ENCODE results near the gene UROC1.

The UROC1 gene

GRCh38 chr3:126494970-126495230 lies 22.7 kb downstream of the UROC1 start:
- DNase-seq (ENCODE audit: low read depth), result no peak

DNA sequence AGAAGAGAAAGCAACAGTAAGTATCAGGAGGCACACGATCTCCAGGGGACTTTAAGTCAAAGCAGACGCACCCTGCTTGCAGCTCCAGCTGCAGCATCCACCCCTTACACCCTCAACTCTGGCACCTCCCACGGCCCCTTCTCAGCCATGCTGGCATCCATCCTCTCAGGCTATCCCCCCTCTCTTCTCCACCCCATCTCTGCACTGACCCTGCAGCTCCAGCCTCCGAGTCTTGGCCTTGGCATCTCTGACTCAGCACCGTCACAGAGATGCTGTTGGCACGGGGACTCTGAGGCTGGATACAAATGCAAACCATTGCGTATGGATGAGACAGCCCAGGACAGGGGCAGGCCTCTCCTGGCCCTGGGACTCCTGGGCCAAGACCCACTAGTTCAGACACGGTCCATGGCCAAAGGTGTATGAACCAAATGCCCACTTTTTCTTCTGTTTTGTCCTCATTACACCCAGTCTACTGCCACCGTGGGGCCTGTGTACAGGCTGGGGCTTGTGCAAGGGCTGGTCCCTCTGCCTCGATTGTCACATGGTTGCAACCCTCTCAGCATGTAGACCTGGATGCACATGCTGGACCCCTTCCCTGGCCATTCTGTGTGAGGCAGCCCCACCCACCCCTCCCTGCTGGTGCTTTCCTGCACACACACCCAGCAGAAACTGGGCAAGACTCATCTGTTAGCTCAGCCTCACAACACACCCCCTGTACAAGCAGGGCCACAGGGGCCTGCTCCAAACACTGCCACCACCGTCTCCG lies 23.2 kb downstream of the UROC1 start:
- DNase-seq (ENCODE audit: low read depth), result no peak

- DNase-seq (ENCODE audit: low read depth), result no peak
Measured at GRCh38 chr3:126493739-126494138, 23.8 kb downstream of the UROC1 start.

GRCh38 chr3:126493051-126493450 lies 24.5 kb downstream of the UROC1 start:
- no peak for DNase-seq (ENCODE audit: low read depth)

GRCh38 chr3:126491221-126492013 lies 26.2 kb downstream of the UROC1 start:
- DNase-seq (ENCODE audit: low read depth), result no peak

- DNase-seq (ENCODE audit: low read depth), result no peak
Measured at GRCh38 chr3:126490619-126491018, 27.0 kb downstream of the UROC1 start.

GRCh38 chr3:126488886-126489569 lies 28.5 kb downstream of the UROC1 start:
- DNase-seq (ENCODE audit: low read depth), result no peak

GRCh38 chr3:126488185-126488584 lies 29.4 kb downstream of the UROC1 start:
- DNase-seq (ENCODE audit: low read depth), result no peak

GRCh38 chr3:126487151-126487771 lies 30.3 kb downstream of the UROC1 start:
- peak; percentile 23 for DNase-seq (ENCODE audit: low read depth)

DNA sequence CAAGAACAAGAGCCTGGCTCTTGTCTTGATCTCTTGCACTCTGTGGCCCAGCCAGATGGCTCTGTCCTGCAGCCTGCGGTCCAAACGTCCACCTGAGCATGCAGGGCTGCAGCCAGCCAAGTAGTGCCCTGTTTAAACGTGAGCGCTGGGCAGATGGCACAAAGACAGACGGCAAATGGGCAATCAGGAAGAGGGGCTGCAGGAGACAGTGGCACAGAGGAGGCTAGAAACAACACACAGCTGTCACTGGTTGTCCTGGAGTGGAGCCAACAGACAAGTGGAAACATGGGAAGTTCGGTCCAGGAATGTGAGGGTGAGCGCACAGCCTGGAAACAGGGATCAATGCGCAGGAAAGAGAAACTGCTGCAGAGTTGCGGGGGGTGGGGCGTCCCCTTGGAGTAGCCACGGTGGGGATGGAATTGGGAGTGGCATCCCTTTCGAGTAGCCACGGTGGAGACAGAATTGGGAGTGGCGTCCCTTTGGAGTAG lies 31.2 kb downstream of the UROC1 start:
- DNase-seq (ENCODE audit: low read depth), result no peak

GRCh38 chr3:126485956-126486355 lies 31.6 kb downstream of the UROC1 start:
- DNase-seq (ENCODE audit: low read depth), result no peak

GRCh38 chr3:126485176-126485897 lies 32.2 kb downstream of the UROC1 start:
- DNase-seq (ENCODE audit: low read depth), result no peak

DNA sequence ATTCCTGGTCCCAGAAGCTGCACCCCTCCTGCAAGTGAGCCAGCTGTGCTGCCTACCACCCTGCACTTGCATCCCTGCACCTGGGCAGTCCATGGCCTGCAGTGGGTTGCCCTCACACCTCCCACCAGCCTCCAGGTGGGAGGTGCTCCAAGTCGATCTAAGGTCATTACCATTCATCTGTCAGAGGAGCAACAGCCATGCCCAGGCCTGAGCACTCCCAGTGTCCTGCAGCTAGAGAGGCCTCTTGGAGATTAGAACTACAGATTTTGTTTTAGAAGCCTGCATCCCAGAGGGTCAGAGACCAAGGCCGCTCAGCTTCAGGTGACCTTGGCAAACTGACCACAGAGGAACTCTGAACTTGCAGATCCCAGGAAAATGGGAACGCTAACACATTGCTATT lies 32.9 kb downstream of the UROC1 start:
- DNase-seq (ENCODE audit: low read depth), result no peak

DNA sequence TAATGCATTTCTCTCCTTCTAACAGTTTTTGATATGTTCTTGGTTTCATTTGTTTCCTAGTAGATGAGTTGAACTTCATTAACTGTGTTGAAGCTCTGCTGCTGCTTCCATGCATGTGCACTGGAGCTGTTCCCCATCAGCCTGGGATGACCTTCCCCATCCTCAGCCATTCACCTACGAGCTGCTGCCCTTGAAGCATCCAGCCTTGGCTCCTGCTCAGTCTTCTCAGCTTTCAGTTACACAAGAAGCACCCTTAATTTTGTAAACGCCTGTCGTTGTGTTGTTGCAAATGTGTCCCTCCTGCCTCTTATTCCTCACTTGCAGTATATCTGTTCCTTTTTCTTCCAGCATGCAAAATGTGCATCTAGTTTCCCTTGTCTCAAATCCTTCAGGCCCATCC lies 33.4 kb downstream of the UROC1 start:
- no peak for DNase-seq (ENCODE audit: low read depth)

DNA sequence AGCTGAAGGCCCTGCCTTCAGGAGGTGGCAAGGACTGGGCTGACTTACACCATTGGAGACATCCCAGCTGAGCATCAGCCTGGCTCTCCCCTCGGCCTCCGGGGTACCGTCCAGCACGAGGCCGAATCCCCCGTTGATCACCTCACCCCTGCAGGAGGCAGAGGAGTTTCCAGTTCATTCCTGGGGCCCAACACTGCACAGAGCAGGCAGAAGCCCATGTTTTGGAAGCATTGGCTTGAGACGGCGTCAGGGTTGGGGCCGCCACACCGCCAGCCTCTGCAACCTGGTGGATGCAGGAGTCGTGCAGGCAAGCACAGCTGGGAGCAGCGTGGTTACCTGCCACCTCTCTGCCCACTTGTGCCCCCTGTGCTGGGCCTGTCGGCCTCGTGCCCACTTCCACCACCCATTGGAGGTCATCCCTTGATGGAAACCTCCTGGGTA lies 34.2 kb downstream of the UROC1 start:
- DNase-seq (ENCODE audit: low read depth), result no peak

DNA sequence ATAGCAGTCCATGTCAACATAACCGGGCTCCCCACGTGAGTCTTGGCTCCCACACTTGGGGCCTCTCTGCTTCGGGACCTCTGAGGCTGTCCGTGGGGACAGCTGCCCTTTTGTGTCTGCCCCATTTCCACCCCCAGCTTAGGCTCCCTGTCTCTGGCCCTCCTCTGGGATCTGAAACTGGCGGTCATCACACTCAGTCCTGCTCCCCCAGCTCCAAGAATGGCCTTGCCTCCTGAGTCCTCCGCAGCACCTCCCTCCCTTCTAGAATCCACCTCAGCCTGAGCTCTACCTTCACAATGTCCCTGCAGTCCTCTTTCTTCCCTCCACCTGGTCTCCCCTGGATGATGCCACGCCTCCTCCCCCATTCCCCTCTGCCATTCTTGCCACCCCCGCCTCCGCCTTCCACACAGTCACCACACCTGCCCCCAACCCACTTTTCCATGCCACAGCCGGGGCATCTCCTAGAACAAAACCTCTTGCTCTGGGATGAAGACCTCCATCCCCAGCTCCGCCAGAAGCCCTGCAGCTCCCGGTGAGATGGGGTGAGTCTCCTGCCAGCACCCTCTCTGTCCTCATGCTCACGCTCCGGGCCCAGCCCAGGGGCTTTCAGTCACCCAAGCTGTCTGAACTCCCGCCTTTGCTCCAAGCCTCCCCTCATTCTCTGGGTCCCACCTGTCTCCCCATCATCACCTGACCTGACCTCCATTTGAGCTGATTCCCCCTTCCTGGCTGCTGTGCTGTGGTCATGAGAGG lies 34.9 kb downstream of the UROC1 start:
- DNase-seq (ENCODE audit: low read depth), result no peak

- peak; percentile 31 for DNase-seq (ENCODE audit: low read depth)
Measured at GRCh38 chr3:126481808-126482502, 35.6 kb downstream of the UROC1 start.

- DNase-seq (ENCODE audit: low read depth), result no peak
Measured at GRCh38 chr3:126480861-126481260, 36.7 kb downstream of the UROC1 start.

DNA sequence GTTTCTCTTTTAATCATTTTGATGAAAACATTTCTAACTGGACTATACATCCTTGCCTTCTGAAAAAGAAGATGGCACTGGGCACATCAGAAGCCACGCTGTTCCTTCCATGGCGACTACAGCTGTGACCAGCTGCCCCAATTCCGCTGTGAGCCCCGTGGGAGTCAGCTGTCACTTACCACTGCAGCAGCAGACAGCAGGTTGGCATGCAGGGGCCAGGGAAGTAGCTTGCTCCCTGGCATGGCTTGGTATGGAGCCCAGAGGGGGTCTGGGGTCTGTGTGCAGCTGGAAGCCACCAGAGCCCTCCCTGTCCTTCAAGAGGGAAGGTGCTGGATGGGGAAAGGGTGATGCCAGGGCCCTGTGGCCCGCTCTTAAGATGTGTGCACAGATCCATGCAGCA lies 37.4 kb downstream of the UROC1 start:
- no peak for DNase-seq (ENCODE audit: low read depth)

DNA sequence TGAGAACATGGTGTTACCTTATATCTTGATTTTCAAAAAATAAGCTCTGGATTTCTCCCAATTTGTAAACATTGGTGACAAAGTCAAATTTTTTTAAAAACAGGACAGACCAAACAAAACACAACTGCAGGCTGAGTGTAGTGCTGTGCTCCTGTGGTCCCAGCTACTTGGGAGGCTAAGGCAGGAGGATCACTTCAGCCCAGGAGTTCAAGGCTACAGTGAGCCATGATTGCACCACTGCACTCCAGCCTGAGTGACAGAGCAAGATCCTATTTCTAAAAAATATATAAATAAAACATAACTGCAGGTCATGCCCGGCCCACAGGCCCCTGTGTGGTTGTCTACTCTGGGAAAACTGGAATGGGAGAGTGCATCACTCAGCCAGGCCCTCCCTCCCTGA lies 37.9 kb downstream of the UROC1 start:
- DNase-seq (ENCODE audit: low read depth), result no peak

Measured in iris pigment epithelial cell (primary cell).